Tibial nerve (tissue), 4 donors: ENCODE data around the gene IL1A. TPM values are rescaled to one million over a fixed set of nuclear protein-coding genes. Genes with fewer than 3 reads are reported as not detected.

ENCODE experiments used
- DNase-seq, 2 donors: peaks; one replicate each; pipeline ENCODE4 v3.0.0-alpha.2; 2019; ENCODE audit warnings: low spot score in 2 of 2
- H3K27ac ChIP-seq, 4 donors: fragments of 200-600 bp; sonication (generic) in 3 of 4; one replicate each; pipeline ENCODE4 v1.5.1; 2017 to 2019; ENCODE audit warnings: mild to moderate bottlenecking in 1 of 4
- H3K27me3 ChIP-seq, 2 donors: fragments of 200-600 bp; sonication (generic) in 1 of 2; one replicate each; pipeline versions ENCODE4 v1.5.1 to v1.6.0; 2017 to 2019
- H3K36me3 ChIP-seq, 3 donors: fragments of 200-600 bp; sonication (generic); one replicate each; pipeline ENCODE4 v1.5.1; 2018 to 2019
- H3K4me1 ChIP-seq, 4 donors: fragments of 200-600 bp; sonication (generic) in 3 of 4; one replicate each; pipeline ENCODE4 v1.5.1; 2017 to 2019
- H3K4me3 ChIP-seq, 4 donors: fragments of 200-600 bp; sonication (generic) in 3 of 4; one replicate each; pipeline ENCODE4 v1.5.1; 2017 to 2019; ENCODE audit warnings: mild to moderate bottlenecking in 1 of 4, moderate library complexity in 1 of 4
- H3K9me3 ChIP-seq, 4 donors: fragments of 200-600 bp; sonication (generic) in 3 of 4; one replicate each; pipeline ENCODE4 v1.5.1; 2017 to 2019
- EP300 ChIP-seq, 2 donors: sonication (generic); formaldehyde crosslinking; IDR thresholded peaks; one replicate each; pipeline ENCODE4 v1.6.1; 2017; ENCODE audit warnings: antibody characterized with exemption in 2 of 2, mild to moderate bottlenecking in 1 of 2
- POLR2A ChIP-seq, 2 donors: fragments of 450-650 bp; IDR thresholded peaks; one replicate each; pipeline ENCODE4 v1.6.1; 2017; ENCODE audit warnings: antibody characterized with exemption in 2 of 2, mild to moderate bottlenecking in 2 of 2, moderate library complexity in 2 of 2
- WGBS, 2 donors: methylation state at CpG; one replicate each; pipeline ENCODE4 v1.1.5; 2018; 5-methylcytosine and 5-hydroxymethylcytosine counted together
- total RNA-seq, 4 donors: library from RNA; depleted of rRNA; stranded (reverse); fragments of >200 nt; gene quantifications; one replicate each; pipeline ENCODE4 v1.1.0, GENCODE V29; 2016
- TF ChIP-seq, protein P1 (sequence below), 5 experiments: fragments of 200-600 bp in 3 of 5; fragments of 450-650 bp in 2 of 5; sonication (generic) in 3 of 5; IDR thresholded peaks; one replicate each; pipeline ENCODE4 v1.5.1; 2016 to 2019; ENCODE audit warnings: antibody characterized with exemption in 5 of 5, mild to moderate bottlenecking in 3 of 5, moderate library complexity in 2 of 5

The IL1A gene
- total RNA-seq, 4 donors from 2014 or later = 1.1 TPM; not detected in 3

- no peak overlapping the region for H3K4me3 ChIP-seq
- TF ChIP-seq, protein P1, sequence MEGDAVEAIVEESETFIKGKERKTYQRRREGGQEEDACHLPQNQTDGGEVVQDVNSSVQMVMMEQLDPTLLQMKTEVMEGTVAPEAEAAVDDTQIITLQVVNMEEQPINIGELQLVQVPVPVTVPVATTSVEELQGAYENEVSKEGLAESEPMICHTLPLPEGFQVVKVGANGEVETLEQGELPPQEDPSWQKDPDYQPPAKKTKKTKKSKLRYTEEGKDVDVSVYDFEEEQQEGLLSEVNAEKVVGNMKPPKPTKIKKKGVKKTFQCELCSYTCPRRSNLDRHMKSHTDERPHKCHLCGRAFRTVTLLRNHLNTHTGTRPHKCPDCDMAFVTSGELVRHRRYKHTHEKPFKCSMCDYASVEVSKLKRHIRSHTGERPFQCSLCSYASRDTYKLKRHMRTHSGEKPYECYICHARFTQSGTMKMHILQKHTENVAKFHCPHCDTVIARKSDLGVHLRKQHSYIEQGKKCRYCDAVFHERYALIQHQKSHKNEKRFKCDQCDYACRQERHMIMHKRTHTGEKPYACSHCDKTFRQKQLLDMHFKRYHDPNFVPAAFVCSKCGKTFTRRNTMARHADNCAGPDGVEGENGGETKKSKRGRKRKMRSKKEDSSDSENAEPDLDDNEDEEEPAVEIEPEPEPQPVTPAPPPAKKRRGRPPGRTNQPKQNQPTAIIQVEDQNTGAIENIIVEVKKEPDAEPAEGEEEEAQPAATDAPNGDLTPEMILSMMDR (IDR thresholded peaks at IDR 0.05) = no peak
- TF ChIP-seq EP300 (IDR thresholded peaks at IDR 0.05) (no peak), POLR2A (IDR thresholded peaks at IDR 0.05) (no peak)
- H3K36me3 ChIP-seq = no peaks in the 10 kb centered on the region
- peaks cover 0 to 23% (median 6%) of the 10 kb centered on the region in 4 donors for H3K4me1 ChIP-seq
- 82 to 84% methylated on average over 4 of the region's 4 CpGs for WGBS, 2 donors
- no peaks in the 10 kb centered on the region for H3K27me3 ChIP-seq
- no peaks in the 10 kb centered on the region for H3K9me3 ChIP-seq
- no peak for DNase-seq
- H3K27ac ChIP-seq = no peak overlapping the region
Observed at GRCh38 chr2:112817082-112817689, 32.9 kb upstream of the IL1A start.

DNA sequence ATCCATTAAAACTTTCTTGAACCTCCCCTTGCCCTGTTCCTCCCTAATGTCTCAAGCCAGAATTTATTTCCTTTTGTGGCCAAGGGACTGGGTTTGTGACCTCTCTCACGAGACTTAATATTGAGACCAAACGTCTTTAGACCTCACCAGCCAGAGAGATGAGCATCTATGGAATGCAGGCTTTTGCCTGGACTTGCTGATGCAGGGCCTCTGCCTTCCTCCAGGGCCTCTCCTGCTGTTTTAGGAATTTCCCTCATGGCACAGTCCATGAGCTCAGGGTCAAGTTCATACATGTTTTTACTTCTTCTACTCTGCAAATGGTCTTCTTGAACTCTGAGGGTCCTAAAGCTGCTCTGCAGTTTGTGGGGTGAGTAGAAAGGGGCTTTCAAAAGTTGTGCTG is 30.0 kb upstream of the IL1A start:
- Histone ChIP-seq H3K9me3 (no peaks in the 10 kb centered on the region), H3K4me1 (peaks cover 0 to 34% (median 14%) of the 10 kb centered on the region in 4 donors), H3K27me3 (no peaks in the 10 kb centered on the region), H3K4me3 (no peak overlapping the region), H3K36me3 (no peaks in the 10 kb centered on the region), H3K27ac (no peak overlapping the region)
- 57% methylated on average over 2 of the region's 2 CpGs for WGBS, 2 donors
- no peak for DNase-seq
- no peak for TF ChIP-seq EP300 (IDR thresholded peaks at IDR 0.05)
- TF ChIP-seq POLR2A (IDR thresholded peaks at IDR 0.05) = no peak
- TF ChIP-seq, protein P1 (IDR thresholded peaks at IDR 0.05) = no peak

DNA sequence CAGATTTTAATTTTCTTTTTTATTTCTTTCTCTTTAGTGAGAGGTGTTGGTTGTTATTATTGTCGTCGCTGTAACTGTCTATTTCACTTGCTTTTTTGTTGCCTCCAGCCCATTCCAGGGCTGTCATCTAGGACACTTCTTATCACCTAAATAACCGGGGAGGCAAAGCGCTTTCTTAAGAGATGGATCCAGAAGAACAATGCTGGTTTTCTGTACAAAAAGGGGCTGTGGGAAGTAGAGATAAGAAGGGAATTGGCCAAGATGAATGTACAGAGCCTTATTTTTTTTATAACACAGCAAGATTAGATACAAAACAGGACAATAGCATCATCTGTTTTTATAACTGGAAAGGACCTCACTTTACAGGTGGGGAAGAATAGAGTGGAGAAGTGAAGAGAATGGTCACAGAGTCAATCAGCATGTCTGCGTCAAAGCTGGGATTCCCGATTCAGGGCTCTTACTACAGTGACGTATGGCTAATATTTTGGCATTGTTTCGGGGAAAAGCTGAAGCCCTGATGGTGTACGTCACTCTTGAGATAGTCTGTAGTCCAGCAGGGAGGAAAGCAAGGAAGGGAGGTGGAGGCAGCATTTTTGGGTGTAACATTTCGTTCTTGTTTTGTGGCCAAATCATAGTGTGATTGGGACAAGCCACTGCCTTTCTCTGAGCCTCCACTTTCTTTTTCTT is 29.1 kb upstream of the IL1A start:
- TF ChIP-seq, protein P1 (IDR thresholded peaks at IDR 0.05) = no peak
- TF ChIP-seq EP300 (IDR thresholded peaks at IDR 0.05) (no peak), POLR2A (IDR thresholded peaks at IDR 0.05) (no peak)
- Histone ChIP-seq H3K36me3 (no peaks in the 10 kb centered on the region), H3K27me3 (no peaks in the 10 kb centered on the region), H3K27ac (peak overlapping the region in 2 of 4 donors; percentile 32 to 62), H3K9me3 (no peaks in the 10 kb centered on the region), H3K4me1 (peaks cover 0 to 40% (median 14%) of the 10 kb centered on the region in 4 donors), H3K4me3 (no peak overlapping the region)
- 62% methylated on average over 10 of the region's 10 CpGs for WGBS, 2 donors
- DNase-seq = no peak

- WGBS, 2 donors = 27 to 28% methylated on average over 14 of the region's 14 CpGs
- no peak for DNase-seq
Observed at GRCh38 chr2:112812318-112813267, 28.3 kb upstream of the IL1A start.

More at GRCh38 chr2:112812318-112813267, 28.3 kb upstream of the IL1A start:
- Histone ChIP-seq H3K27ac (peak overlapping the region in 2 of 4 donors; percentile 32 to 62), H3K4me3 (no peak overlapping the region), H3K36me3 (no peaks in the 10 kb centered on the region), H3K4me1 (peaks cover 0 to 41% (median 14%) of the 10 kb centered on the region in 4 donors), H3K9me3 (peaks cover 0 to under 1% (median 0%) of the 10 kb centered on the region in 4 donors), H3K27me3 (no peaks in the 10 kb centered on the region)
- TF ChIP-seq EP300 (IDR thresholded peaks at IDR 0.05) (no peak), POLR2A (IDR thresholded peaks at IDR 0.05) (no peak)
- TF ChIP-seq, protein P1 (IDR thresholded peaks at IDR 0.05) = no peak
